IMR-90 (cell line): Measurements from ENCODE around the gene MRPS31. TPM values are rescaled to one million over a fixed set of nuclear protein-coding genes. Genes with fewer than 3 reads are reported as not detected.

Source experiments
- ATAC-seq: fragments of 200-7000 bp; cut with Tn5 transposase; 2 replicates; pipeline ENCODE4 v1.9.1; 2020; ENCODE audit warnings: low read depth, mild to moderate bottlenecking, moderate library complexity
- BruUV-seq: library from RNA; stranded (reverse); fragments of 400-500 nt; replicated peaks from 2 replicates; lab custom pipeline; 2021; lab: Mats Ljungman, UMichigan
- CTCF ChIA-PET: fragments of 300-600 bp; formaldehyde crosslinking; extraction: SDS; loops from one replicate; lab custom pipeline; 2021; ENCODE audit warnings: antibody characterized with exemption; lab: Yijun Ruan, JAX
- POLR2A ChIA-PET: fragments of 300-600 bp; sonication (Branson Sonifier 250); formaldehyde crosslinking; loops from one replicate; lab custom pipeline; 2022; ENCODE audit warnings: antibody characterized with exemption; ENCODE audit not compliant: unreplicated experiment; lab: Charles Lee
- DNase-seq: peaks from one replicate; pipeline ENCODE4 v3.0.0; 2013
- H2AFZ ChIP-seq: replicated peaks from 2 replicates; pipeline ENCODE3; 2013; ENCODE audit warnings: low read length, mild to moderate bottlenecking; ENCODE audit not compliant: poor library complexity
- H2AK5ac ChIP-seq: 2 replicates; pipeline ENCODE4 v1.6.1; 2013; ENCODE audit warnings: low read depth, low read length, inconsistent platforms
- H2AK9ac ChIP-seq: replicated peaks from 2 replicates; pipeline ENCODE3; 2013; ENCODE audit warnings: mild to moderate bottlenecking, low read depth, low read length, moderate library complexity; ENCODE audit not compliant: poor library complexity
- H2BK120ac ChIP-seq: 2 replicates; pipeline ENCODE4 v1.6.1; 2013; ENCODE audit warnings: low read depth, low read length, inconsistent platforms
- H2BK15ac ChIP-seq: 3 replicates; pipeline ENCODE4 v1.6.1; 2013; ENCODE audit warnings: low read depth, low read length, inconsistent platforms
- H2BK20ac ChIP-seq: 2 replicates; pipeline ENCODE4 v1.6.1; 2013; ENCODE audit warnings: low read depth, mild to moderate bottlenecking, inconsistent platforms, low read length, moderate library complexity
- H2BK5ac ChIP-seq: 2 replicates; pipeline ENCODE4 v1.6.1; 2013; ENCODE audit warnings: mild to moderate bottlenecking, low read depth, low read length, inconsistent platforms; ENCODE audit not compliant: poor library complexity, severe bottlenecking
- H3K14ac ChIP-seq: replicated peaks from 2 replicates; pipeline ENCODE4 v1.6.1; 2013; ENCODE audit warnings: low read depth, low read length, inconsistent platforms
- H3K18ac ChIP-seq: 2 replicates; pipeline ENCODE4 v1.6.1; 2013; ENCODE audit warnings: low read depth, low read length, control low read depth
- H3K23ac ChIP-seq: 2 replicates; pipeline ENCODE4 v1.6.1; 2013; ENCODE audit warnings: low read depth, low read length, inconsistent platforms
- H3K27ac ChIP-seq: 2 replicates; pipeline ENCODE4 v1.5.1; 2013; ENCODE audit warnings: mild to moderate bottlenecking, control low read depth, low read length; ENCODE audit not compliant: insufficient read depth
- H3K27me3 ChIP-seq: 2 replicates; pipeline ENCODE4 v1.6.1; 2013; ENCODE audit warnings: low read length; ENCODE audit not compliant: control insufficient read depth, insufficient read depth
- H3K36me3 ChIP-seq: 2 replicates; pipeline ENCODE4 v1.6.1; 2013; ENCODE audit warnings: low read length, mixed read lengths; ENCODE audit not compliant: control insufficient read depth, insufficient read depth
- H3K4ac ChIP-seq: 2 replicates; pipeline ENCODE4 v1.6.1; 2013; ENCODE audit warnings: low read depth, low read length, inconsistent platforms
- H3K4me1 ChIP-seq: 2 replicates; pipeline ENCODE4 v1.6.1; 2013; ENCODE audit warnings: low read length, mixed read lengths; ENCODE audit not compliant: control insufficient read depth, insufficient read depth
- H3K4me2 ChIP-seq: 2 replicates; pipeline ENCODE4 v1.6.1; 2013; ENCODE audit warnings: low read depth, mild to moderate bottlenecking, control low read depth, low read length, moderate library complexity
- H3K4me3 ChIP-seq: 2 replicates; pipeline ENCODE4 v1.5.1; 2013; ENCODE audit warnings: low read depth, mild to moderate bottlenecking, control low read depth, low read length, moderate library complexity; ENCODE audit not compliant: insufficient read depth
- H3K56ac ChIP-seq: 2 replicates; pipeline ENCODE4 v1.6.1; 2013; ENCODE audit warnings: low read length, inconsistent platforms; ENCODE audit not compliant: insufficient read depth; ENCODE audit errors: extremely low read depth
- H3K79me1 ChIP-seq, 2 experiments: 2 replicates each; pipeline ENCODE4 v1.6.1; 2013; ENCODE audit warnings: low read length in 2 of 2, inconsistent platforms in 1 of 2, low read depth in 1 of 2
- H3K9ac ChIP-seq: 2 replicates; pipeline ENCODE4 v1.6.1; 2013; ENCODE audit warnings: low read depth, low read length, control low read depth
- H3K9me1 ChIP-seq: 2 replicates; pipeline ENCODE4 v1.6.1; 2013; ENCODE audit warnings: low read length, inconsistent platforms; ENCODE audit not compliant: insufficient read depth
- H3K9me3 ChIP-seq: 2 replicates; pipeline ENCODE4 v1.6.1; 2013; ENCODE audit warnings: low read length; ENCODE audit not compliant: control insufficient read depth, insufficient read depth
- H4K20me1 ChIP-seq: 2 replicates; pipeline ENCODE4 v1.6.1; 2013; ENCODE audit warnings: low read length, inconsistent platforms; ENCODE audit not compliant: insufficient read depth
- H4K5ac ChIP-seq: 2 replicates; pipeline ENCODE4 v1.6.1; 2013; ENCODE audit warnings: mild to moderate bottlenecking, low read depth, low read length, control low read depth
- H4K8ac ChIP-seq, 2 experiments: 2 replicates each; pipeline ENCODE4 v1.6.1; 2013; ENCODE audit warnings: low read depth in 2 of 2, low read length in 2 of 2, control low read depth in 1 of 2, inconsistent platforms in 1 of 2
- H4K91ac ChIP-seq: 2 replicates; pipeline ENCODE4 v1.6.1; 2013; ENCODE audit warnings: low read depth, low read length, inconsistent platforms; ENCODE audit not compliant: insufficient read depth
- CEBPB ChIP-seq: IDR thresholded peaks from 2 replicates; pipeline ENCODE4 v1.6.1; 2012; ENCODE audit warnings: low read depth, low read length, improper control_type of control experiment
- FOS ChIP-seq: fragments of 150-350 bp; IDR thresholded peaks from 2 replicates; pipeline ENCODE4 v1.6.1; 2016; ENCODE audit warnings: low read depth, low read length
- MXI1 ChIP-seq: IDR thresholded peaks from 2 replicates; pipeline ENCODE4 v1.6.1; 2012; ENCODE audit warnings: low read depth, mild to moderate bottlenecking, low read length, moderate library complexity, borderline replicate concordance
- NFE2L2 ChIP-seq: fragments of 150-350 bp; IDR thresholded peaks from 2 replicates; pipeline ENCODE4 v1.6.1; 2016; ENCODE audit warnings: low read depth, mild to moderate bottlenecking, low read length
- POLR2A ChIP-seq: IDR thresholded peaks from 2 replicates; pipeline ENCODE4 v1.6.1; 2012; ENCODE audit warnings: mild to moderate bottlenecking, low read depth, low read length
- RFX5 ChIP-seq: IDR thresholded peaks from 2 replicates; pipeline ENCODE4 v1.8.0; 2012; ENCODE audit warnings: low read depth, mild to moderate bottlenecking, low read length, moderate library complexity
- WGBS, 2 experiments: methylation state at CpG; one replicate each; pipeline versions ENCODE4 v1.1.5 to v1.1.7; 2013; ENCODE audit warnings: missing lambda C conversion rate in 2 of 2; ENCODE audit not compliant: insufficient read length in 1 of 2; ENCODE audit errors: extremely low coverage in 2 of 2; 5-methylcytosine and 5-hydroxymethylcytosine counted together
- dilution Hi-C: fragments of 300-500 bp; cut with HindIII; formaldehyde crosslinking; loops from one replicate; pipeline ENCODE4 v1.14.3; 2018; ENCODE audit warnings: low sequenced_read_pairs; ENCODE audit not compliant: unreplicated experiment
- in situ Hi-C: fragments of 300-500 bp; cut with MboI; formaldehyde crosslinking; loops from 3 replicates; pipeline ENCODE4 v1.14.3; 2019; ENCODE audit warnings: low sequenced_read_pairs, inconsistent platforms, mixed read lengths
- intact Hi-C: fragments of 100-400 bp; cut with micrococcal nuclease; formaldehyde crosslinking; loops from 2 replicates; pipeline ENCODE4 v1.10.0; 2022
- polyA plus RNA-seq, 3 experiments: library from polyadenylated mRNA; depleted of rRNA; stranded (reverse); fragments of >200 nt; gene quantifications; 2 replicates each; pipeline ENCODE4 v1.2.3, GENCODE V29; 2012; ENCODE audit warnings: low replicate concordance in 1 of 3
- total RNA-seq: library from RNA; depleted of rRNA; stranded (reverse); fragments of >200 nt; gene quantifications from 2 replicates; pipeline ENCODE4 v1.2.3, GENCODE V29; 2012
- TF ChIP-seq, protein P1 (sequence below): conservative IDR thresholded peaks from 2 replicates; pipeline ENCODE4 v1.5.1; 2012; ENCODE audit warnings: mild to moderate bottlenecking, low read depth, low read length, improper control_type of control experiment
- TF ChIP-seq, protein P2 (sequence below): fragments of 150-350 bp; IDR thresholded peaks from 2 replicates; pipeline ENCODE4 v1.6.1; 2017; ENCODE audit warnings: mild to moderate bottlenecking, antibody characterized with exemption, low read length, low read depth

Gene MRPS31
- total and polyA plus RNA-seq, 2 of the 4 experiments (the other 2 are of a cell fraction): 9.3 to 14.8 TPM

DNA sequence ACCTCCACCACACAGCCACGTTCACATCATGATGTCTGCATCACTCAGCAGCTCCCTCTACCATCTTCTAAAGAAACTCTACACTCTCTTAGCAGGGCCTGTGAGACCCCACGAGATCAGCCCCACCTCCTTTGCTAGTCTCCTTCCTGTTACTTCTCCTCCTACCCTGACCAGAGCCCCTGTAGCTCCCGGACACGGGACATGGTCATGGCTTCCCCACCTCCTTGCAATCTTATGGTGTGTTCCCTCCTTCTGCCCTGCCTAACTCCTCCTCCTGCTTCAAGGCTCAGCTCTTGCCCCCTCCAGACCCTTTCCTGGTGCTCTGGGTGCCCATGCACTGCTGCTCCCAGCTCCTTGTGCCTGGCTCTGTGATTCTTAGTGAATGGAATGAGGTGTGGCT is 8.1 kb upstream of the MRPS31 start:
- no peak overlapping the region for H2BK20ac ChIP-seq
- H3K4ac ChIP-seq: no peak overlapping the region
- H2AFZ ChIP-seq: peak overlapping the region; percentile 51
- no peak overlapping the region for H4K91ac ChIP-seq
- no peak overlapping the region for H2AK9ac ChIP-seq
- H3K27ac ChIP-seq: no peak overlapping the region
- no peaks in the 10 kb centered on the region for H3K9me3 ChIP-seq
- WGBS, 2 experiments: 59% methylated on average over 4 of the region's 4 CpGs; no CpG with 5 or more reads in 1 of the 2 experiments
- POLR2A ChIA-PET: no interaction called here
- no peaks in the 10 kb centered on the region for H3K79me1 ChIP-seq
- H3K14ac ChIP-seq: no peak overlapping the region
- no peak overlapping the region for H2BK15ac ChIP-seq
- H3K9me1 ChIP-seq: peaks cover 16% of the 10 kb centered on the region
- H4K20me1 ChIP-seq: no peaks in the 10 kb centered on the region
- H2BK5ac ChIP-seq: no peak overlapping the region
- H3K9ac ChIP-seq: no peak overlapping the region
- H3K27me3 ChIP-seq: no peaks in the 10 kb centered on the region
- 0 out of 2 replicates have a peak overlapping the region, but pooled peaks have one; percentile 26 for H2AK5ac ChIP-seq
- in situ Hi-C loops: no loop called here
- no TSS peak for BruUV-seq
- H3K4me2 ChIP-seq: no peak overlapping the region
- DNase-seq (no peak), ATAC-seq (no peak)
- no peak overlapping the region for H3K4me3 ChIP-seq
- no peak overlapping the region for H3K23ac ChIP-seq
- H2BK120ac ChIP-seq: no peak overlapping the region
- peaks cover 5% of the 10 kb centered on the region for H3K4me1 ChIP-seq
- H4K8ac ChIP-seq: no peak overlapping the region
- TF ChIP-seq RFX5 (no peak), FOS (no peak), POLR2A (no peak), MXI1 (no peak), CEBPB (no peak), NFE2L2 (no peak)
- TF ChIP-seq, protein P1, sequence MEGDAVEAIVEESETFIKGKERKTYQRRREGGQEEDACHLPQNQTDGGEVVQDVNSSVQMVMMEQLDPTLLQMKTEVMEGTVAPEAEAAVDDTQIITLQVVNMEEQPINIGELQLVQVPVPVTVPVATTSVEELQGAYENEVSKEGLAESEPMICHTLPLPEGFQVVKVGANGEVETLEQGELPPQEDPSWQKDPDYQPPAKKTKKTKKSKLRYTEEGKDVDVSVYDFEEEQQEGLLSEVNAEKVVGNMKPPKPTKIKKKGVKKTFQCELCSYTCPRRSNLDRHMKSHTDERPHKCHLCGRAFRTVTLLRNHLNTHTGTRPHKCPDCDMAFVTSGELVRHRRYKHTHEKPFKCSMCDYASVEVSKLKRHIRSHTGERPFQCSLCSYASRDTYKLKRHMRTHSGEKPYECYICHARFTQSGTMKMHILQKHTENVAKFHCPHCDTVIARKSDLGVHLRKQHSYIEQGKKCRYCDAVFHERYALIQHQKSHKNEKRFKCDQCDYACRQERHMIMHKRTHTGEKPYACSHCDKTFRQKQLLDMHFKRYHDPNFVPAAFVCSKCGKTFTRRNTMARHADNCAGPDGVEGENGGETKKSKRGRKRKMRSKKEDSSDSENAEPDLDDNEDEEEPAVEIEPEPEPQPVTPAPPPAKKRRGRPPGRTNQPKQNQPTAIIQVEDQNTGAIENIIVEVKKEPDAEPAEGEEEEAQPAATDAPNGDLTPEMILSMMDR: no peak
- TF ChIP-seq, protein P2, sequence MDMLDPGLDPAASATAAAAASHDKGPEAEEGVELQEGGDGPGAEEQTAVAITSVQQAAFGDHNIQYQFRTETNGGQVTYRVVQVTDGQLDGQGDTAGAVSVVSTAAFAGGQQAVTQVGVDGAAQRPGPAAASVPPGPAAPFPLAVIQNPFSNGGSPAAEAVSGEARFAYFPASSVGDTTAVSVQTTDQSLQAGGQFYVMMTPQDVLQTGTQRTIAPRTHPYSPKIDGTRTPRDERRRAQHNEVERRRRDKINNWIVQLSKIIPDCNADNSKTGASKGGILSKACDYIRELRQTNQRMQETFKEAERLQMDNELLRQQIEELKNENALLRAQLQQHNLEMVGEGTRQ: no peak
- H3K56ac ChIP-seq: no peak overlapping the region
- no peak overlapping the region for H3K18ac ChIP-seq
- no peaks in the 10 kb centered on the region for H3K36me3 ChIP-seq
- intact Hi-C loops: loop anchor here (10.0 kb wide), 2 partner anchors 276 to 1094 kb away; no protein-coding TSS in a partner anchor
- CTCF ChIA-PET: interaction anchor here (1.0 kb wide), 1 partner anchor 9 kb away, joined by 9 read pairs; no protein-coding TSS in a partner anchor
- dilution Hi-C loops: no loop called here
- H4K5ac ChIP-seq: no peak overlapping the region
